HPDE6-E6E7 (cell line): ENCODE results near the gene NXPE4.
"Not testable (repeated sequence)": the region's sequence is repeated elsewhere in the genome, so short reads cannot be mapped to it uniquely, and the experiment has no call there.

Experiments
- DNase-seq: peaks from one replicate; pipeline ENCODE4 v3.0.0; 2011; ENCODE audit warnings: missing footprints; ENCODE audit errors: extremely low spot score

The NXPE4 gene

GRCh38 chr11:114595571-114595970 is at the start of gene NXPE4:
Gene NXPE4, minus strand, starts transcription at chr11:114595786. Its CDS starts 1,027 bp downstream, at chr11:114594759.
- DNase-seq, result no peak

- not testable (repeated sequence) for DNase-seq
Observed at GRCh38 chr11:114639440-114639839, 43.9 kb upstream of the NXPE4 start.

GRCh38 chr11:114631445-114631965 is 35.9 kb upstream of the NXPE4 start:
- not testable (repeated sequence) for DNase-seq

GRCh38 chr11:114625294-114625693 is 29.7 kb upstream of the NXPE4 start:
- DNase-seq, result no peak

DNA sequence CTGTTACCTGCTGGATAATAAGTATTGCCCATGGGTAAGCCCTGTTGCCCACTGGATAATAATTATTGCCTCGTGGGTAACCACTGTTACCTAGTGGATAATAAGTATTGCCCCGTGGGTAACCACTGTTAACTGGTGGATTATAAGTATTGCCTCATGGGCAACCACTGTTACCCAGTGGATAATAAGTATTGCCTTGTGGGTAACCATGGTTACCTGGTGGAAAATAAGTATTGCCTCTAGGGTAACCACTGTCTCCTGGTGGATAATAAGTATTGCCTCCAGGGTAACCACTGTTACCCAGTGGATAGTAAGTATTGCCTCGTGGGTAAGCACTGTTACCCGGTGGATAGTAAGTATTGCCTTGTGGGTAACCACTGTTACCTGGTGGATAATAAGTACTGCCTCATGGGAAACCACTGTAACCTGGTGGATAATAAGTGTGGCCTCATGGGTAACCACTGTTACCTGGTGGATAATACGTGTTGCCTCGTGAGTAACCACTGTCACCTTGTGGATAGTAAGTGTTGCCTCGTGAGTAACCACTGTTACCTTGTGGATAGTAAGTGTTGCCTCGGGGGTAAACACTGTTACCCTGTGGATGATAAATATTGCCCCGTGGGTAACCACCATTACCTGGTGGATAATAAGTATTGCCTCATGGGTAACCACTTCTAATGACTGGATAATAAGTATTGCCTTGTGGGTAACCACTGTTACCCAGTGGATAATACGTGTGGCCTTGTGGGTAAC is 29.0 kb upstream of the NXPE4 start:
- DNase-seq, result no peak

DNA sequence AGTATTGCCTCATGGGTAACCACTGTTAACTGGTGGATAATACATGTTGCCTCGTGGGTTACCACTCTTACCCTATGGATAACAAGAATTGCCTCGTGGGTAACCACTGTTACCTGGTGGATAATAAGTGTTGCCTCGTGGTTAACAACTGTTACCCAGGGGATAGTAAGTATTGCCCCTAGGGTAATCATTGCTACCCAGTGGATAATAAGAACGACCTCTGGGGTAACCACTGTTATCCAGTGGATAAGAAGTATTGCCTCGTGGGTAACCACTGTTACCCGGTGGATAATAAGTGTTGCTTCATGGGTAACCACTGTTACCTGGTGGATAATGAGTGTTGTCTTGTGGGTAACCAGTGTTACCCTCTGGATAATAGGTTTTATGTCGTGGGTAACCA is 28.1 kb upstream of the NXPE4 start:
- no peak for DNase-seq

GRCh38 chr11:114622858-114623257 is 27.3 kb upstream of the NXPE4 start:
- no peak for DNase-seq

DNA sequence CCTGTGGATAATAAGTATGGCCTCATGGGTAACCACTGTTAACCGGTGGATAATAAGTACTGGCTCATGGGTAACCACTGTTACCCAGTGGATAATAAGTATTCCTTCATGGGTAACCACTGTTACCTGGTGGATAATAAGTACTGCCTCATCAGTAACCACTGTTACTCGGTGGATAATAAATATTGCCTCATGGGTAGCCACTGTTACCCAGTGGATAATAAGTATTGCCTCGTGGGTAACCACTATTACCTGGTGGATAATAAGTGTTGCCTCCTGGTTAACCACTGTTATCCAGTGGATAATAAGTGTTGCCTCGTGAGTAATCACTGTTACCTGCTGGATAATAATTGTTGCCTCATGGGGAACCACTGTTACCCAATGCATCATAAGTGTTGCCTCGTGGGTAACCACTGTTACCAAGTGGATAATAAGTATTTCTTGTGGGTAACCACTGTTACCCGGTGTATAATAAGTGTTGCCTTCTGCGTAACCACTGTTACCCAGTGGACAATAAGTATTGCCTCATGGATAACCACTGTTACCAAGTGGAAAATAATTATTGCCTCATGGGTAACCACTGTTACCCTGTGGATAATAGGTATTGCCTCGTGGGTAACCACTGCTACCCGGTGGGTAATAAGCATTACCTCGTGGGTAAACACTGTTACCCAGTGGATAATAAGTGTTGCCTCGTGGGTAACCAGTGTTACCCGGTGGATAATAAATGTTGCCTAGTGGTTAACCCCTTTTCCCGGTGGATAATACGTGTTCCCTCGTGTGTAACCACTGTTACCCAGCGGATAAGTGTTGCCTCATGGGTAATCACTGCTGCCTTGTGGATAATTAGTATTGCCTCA is 26.6 kb upstream of the NXPE4 start:
- no peak for DNase-seq

DNA sequence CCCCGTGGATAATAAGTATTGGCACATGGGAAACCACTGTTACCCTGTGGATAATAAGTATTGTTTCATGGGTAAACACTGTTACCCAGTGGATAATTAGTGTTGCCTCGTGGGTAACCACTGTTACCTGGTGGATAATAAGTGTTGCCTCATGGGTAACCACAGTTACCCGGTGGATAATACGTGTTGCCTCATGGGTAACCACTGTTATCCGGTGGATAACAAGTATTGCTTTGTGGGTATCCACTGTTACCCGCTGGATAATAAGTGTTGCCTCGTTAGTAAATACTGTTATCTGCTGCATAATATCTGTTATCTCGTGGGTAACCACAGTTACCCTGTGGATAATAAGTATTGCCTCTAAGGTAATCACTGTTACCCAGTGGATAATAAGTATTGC is 25.5 kb upstream of the NXPE4 start:
- DNase-seq, result no peak

DNA sequence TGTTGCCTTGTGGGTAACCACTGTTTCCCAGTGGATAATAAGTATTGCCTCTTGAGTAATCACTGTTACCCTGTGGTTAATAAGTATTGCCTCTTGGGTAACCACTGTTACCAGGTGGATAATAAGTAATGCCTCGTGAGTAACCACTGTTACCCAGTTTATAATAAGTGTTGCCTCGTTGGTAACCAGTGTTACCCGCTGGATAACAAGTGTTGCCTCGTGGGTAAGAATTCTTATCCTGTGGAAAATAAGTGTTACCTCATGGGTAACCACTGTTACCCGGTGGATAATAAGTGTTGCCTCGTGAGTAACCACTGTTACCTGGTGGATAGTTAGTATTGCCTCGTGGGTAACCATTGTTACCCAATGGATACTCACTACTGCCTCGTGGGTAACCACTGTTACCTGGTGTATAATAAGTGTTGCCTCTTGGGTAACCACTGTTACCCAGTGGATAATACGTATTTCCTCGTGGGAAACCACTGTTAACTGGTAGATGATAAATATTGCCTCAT is 24.1 kb upstream of the NXPE4 start:
- DNase-seq, result no peak

DNA sequence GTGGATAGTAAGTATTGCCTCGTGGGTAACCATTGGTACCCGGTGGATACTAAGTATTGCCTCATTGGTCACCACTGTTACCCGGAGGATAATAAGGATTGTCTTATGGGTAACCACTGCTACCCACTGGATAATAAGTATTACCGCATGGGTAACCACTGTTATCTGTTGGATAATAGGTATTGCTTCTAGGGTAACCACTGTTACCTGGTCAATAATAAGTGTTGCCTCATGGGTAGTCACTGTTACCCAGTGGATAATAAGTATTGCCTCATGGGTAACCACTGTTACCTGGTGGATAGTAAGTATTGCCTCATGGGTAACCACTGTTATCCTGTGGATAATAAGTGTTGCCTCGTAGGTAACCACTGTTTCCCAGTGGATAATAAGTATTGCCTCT is 22.6 kb upstream of the NXPE4 start:
- no peak for DNase-seq

DNA sequence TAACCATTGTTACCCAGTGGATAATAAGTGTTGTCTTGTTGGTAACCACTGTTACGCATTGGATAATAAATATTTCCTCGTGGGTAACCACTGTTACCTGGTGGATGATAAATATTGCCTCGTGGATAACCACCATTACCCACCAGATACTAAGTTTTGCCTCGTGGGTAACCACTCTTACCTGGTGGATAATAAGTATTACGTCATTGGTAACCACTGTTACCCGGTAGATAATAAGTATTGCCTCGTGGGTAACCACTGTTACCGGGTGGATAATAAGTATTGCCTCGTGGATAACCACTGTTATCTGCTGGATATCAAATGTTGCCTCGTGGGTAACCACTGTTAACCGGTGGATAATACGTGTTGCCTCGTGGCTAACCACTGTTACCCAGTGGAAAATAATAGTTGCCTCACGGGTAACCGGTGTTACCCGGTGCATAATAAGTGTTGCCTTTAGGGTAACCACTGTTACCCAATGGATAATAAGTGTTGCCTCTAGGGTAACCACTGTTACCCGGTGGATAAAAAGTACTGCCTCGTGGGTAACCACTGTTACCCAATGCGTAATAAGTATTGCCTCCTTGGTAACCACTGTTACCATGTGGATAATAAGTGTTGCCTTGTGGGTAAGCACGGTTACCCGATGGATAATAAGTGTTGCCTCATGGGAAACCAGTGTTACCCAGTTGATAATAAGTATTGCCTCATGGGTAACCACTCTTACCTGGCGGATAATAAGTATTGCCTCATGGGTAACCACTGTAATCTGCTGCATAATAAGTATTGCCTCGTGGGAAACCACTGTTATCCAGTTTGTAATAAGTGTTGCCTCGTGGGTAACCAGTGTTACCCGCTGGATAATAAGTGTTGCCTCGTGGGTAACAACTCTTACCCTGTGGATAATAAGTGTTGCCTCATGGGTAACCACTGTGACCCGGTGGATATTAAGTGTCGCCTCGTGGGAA is 21.9 kb upstream of the NXPE4 start:
- no peak for DNase-seq

DNA sequence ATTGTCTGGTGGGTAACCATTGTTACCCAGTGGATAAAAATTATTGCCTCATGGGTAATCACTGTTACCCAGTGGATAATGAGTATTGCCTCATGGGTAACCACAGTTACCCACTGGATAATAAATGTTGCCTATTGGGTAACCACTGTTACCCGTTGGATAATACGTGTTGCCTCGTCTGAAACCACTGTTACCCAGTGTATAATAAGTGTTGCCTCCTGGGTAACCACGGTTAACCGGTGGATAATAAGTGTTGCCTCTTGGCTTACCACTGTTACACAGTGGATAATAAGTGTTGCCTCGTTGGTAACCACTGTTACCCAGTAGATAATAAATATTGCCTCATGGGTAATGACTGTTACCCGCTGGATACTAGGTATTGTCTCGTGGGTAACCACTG is 20.9 kb upstream of the NXPE4 start:
- DNase-seq, result no peak

DNA sequence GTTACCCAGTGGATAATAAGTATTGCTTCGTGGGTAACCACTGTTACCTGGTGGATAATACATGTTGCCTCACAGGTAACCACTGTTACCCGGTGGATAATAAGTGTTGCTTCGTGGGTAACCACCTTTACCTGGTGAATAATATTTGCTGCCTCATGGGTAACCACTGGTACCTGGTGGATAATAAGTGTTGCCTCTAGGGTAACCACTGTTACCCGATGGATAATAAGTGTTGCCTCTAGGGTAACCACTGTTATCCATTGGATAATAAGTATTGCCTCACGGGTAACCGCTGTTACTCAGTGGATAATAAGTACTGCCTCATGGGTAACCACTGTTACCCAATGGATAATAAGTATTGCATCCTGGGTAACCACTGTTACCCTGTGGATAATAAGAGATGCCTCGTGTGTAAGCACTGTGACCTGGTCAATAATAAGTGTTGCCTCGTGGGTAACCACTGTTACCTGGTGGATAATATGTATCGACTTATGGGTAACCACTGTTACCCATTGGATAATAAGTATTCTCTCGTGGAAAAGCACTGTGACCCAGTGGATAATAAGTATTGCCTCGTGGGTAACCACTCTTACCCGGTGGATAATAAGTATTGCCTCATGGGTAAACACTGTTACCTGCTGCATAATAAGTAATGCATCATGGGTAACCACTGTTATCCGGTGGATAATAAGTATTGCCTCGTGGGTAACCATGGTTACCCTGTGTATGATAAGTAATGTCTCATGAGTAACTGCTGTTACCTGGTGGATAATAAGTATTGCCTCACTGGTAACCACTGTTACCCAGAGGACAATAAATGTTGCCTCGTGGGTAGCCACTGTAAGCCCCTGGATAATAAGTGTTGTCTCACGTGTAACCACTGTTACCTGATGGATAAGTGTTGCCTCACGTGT is 20.1 kb upstream of the NXPE4 start:
- no peak for DNase-seq

DNA sequence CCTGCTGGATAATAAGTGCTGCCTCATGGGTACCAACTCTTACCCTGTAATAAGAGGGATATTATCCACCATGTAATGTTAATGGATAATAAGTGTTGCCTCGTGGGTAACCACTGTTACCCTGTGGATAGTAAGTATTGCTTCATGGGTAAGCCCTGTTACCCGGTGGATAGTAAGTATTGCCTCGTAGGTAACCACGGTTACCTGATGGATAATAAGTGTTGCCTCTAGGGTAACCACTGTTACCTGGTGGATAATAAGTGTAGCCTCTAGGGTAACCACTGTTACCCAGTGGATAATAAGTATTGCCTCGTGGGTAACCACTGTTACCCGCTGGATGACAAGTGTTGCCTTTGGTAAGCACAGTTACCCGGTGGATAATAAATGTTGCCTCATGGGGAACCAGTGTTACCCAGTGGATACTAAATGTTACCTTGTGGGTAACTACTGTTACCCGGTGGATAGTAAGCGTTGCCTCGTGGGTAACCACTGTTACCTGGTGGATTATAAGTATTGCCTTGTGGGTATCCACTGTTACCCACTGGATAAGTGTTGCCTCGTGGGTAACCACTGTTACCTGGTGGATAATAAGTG is 18.6 kb upstream of the NXPE4 start:
- no peak for DNase-seq

DNA sequence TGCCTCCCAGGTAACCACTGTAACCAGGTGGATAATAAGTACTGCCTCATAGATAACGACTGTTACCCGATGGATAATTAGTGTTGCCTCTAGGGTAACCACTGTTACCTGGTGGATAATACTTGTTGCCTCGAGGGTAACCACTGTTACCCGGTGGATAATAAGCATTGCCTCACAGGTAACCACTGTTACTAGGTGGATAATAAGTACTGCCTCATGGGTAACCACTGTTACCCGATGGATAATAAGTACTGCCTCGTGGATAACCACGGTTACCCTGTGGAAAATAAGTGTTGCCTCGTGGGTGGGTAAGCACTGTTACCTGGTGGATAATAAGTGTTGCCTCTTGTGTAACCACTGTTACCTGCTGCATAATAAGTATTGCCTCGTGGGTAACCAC is 17.5 kb upstream of the NXPE4 start:
- DNase-seq, result not testable (repeated sequence)

GRCh38 chr11:114612686-114613085 is 17.1 kb upstream of the NXPE4 start:
- no peak for DNase-seq

- not testable (repeated sequence) for DNase-seq
Observed at GRCh38 chr11:114612199-114612598, 16.6 kb upstream of the NXPE4 start.

DNA sequence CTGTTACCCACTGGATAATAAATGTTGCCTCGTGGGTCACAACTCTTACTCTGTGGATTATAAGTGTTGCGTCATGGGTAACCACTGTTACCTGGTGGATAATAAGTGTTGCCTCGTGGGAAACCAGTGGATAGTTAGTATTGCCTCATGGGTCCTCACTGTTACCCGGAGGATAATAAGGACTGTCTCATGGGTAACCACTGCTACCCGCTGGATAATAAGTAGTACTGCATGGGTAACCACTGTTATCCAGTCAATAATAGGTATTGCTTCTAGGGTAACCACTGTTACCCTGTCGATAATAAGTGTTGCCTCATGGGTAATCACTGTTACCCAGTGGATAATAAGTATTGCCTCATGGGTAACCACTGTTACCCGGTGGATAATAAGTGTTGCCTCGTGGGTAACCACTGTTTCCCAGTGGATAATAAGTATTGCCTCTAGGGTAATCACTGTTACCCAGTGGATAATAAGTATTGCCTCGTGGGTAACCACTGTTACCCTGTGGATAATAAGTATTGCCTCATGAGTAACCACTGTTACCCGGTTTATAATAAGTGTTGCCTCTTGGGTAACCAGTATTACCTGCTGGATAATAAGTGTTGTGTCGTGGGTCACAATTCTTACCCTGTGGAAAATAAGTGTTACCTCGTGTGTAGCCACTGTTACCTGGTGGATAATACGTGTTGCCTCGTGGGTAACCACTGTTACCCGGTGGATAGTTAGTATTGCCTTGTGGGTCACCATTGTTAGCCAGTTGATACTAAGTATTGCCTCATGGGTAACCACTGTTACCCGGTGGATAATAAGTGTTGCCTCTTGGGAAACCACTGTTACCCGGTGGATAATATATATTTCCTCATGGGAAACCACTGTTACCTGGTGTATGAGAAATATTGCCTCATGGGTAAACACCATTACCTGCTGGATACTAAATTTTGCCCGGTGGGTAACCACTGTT is 15.7 kb upstream of the NXPE4 start:
- DNase-seq, result no peak
